Right lobe of liver (tissue), 6 donors: ENCODE results near the gene NR5A2. TPM values are rescaled to one million over a fixed set of nuclear protein-coding genes. Genes with fewer than 3 reads are reported as not detected.

Experiments
- ATAC-seq, 4 donors: fragments of 200-7000 bp; cut with Tn5 transposase; one replicate each; pipeline ENCODE4 v1.9.1; 2020; ENCODE audit warnings: mild to moderate bottlenecking in 4 of 4, moderate library complexity in 4 of 4
- DNase-seq, 3 donors: peaks; one replicate each; pipeline ENCODE4 v3.0.0-alpha.2; 2020
- H3K27ac ChIP-seq, 3 donors: fragments of 200-600 bp; one replicate each; pipeline ENCODE4 v1.8.0; 2022
- H3K27me3 ChIP-seq, 2 donors: fragments of 200-600 bp; one replicate each; pipeline ENCODE4 v1.8.0; 2022
- H3K36me3 ChIP-seq, 4 donors: fragments of 200-600 bp; sonication (generic) in 1 of 4; one replicate each; pipeline versions ENCODE4 v1.5.1 to v1.8.0; 2017 to 2022; ENCODE audit warnings: control low read depth in 1 of 4
- H3K4me1 ChIP-seq, 4 donors: fragments of 200-600 bp; sonication (generic) in 1 of 4; one replicate each; pipeline versions ENCODE4 v1.5.1 to v1.8.0; 2017 to 2022; ENCODE audit warnings: control low read depth in 1 of 4
- H3K4me3 ChIP-seq, 3 donors: fragments of 200-600 bp; one replicate each; pipeline ENCODE4 v1.8.0; 2022
- H3K9me3 ChIP-seq, 4 donors: fragments of 200-600 bp; sonication (generic) in 1 of 4; one replicate each; pipeline versions ENCODE4 v1.5.1 to v1.8.0; 2017 to 2022; ENCODE audit warnings: control low read depth in 1 of 4
- POLR2A ChIP-seq: fragments of 450-650 bp; IDR thresholded peaks from one replicate; pipeline ENCODE4 v1.6.1; 2017; ENCODE audit warnings: antibody characterized with exemption, mild to moderate bottlenecking
- WGBS: methylation state at CpG from one replicate; pipeline ENCODE4 v1.1.6; 2018; ENCODE audit warnings: low coverage, low lambda C conversion rate; ENCODE audit not compliant: insufficient coverage; ENCODE audit errors: missing lambda C conversion rate; 5-methylcytosine and 5-hydroxymethylcytosine counted together
- intact Hi-C, 2 donors: fragments of 100-400 bp; cut with DNase I; formaldehyde crosslinking; loops; one replicate each; pipeline versions ENCODE4 v1.11.2 to v1.14.1; 2022
- total RNA-seq, 6 experiments: library from RNA; depleted of rRNA in 2 of 6; stranded (reverse); fragments of >200 nt in 2 of 6; fragmentation: NEBNext Ultra II Directional in 3 of 6; extraction: Animal tissue kit (Norgen Biotek cat#: 25700) in 3 of 6; gene quantifications; one replicate each; pipeline versions ENCODE4 v1.1.0 to v1.2.4, GENCODE V29; 2016 to 2023
- TF ChIP-seq, protein P1 (sequence below), 4 donors: fragments of 200-600 bp in 3 of 4; fragments of 450-650 bp in 1 of 4; IDR thresholded peaks; one replicate each; pipeline versions ENCODE4 v1.5.1 to v1.8.0; 2016 to 2022; ENCODE audit warnings: antibody characterized with exemption in 4 of 4, mild to moderate bottlenecking in 2 of 4
- donor health status: DM: no; HTN: yes; CAD: no.
- donor health status: DM: no; HTN: no; CAD: no.
- donor health status: DM: no; HTN: no; CAD: no.
- donor health status: DM: no; HTN: yes; CAD: no.
- donor health status: DM: no; HTN: yes; CAD: no.

Gene NR5A2
- total RNA-seq, 6 experiments from 2014 or later, result 20.4 to 35.0 (median 28.5) TPM

DNA sequence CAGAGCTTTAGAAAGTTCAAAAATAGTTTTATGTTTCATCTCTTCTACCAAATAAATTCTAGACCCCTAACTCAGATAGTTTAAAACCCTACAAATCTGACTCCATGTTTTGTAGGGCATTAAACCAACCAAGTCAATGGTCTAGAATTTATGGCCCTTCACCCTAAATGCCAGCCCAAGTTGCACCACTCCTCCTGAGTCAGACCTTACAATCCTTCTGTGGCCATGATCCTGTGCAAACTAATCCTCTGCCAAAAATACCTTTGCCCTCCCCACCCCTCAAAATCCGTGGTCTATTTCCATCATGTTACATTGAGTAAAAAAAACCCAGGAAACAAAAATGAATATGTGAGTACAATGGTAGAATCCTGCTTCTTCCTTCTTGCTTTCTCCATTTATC lies 179.3 kb downstream of the NR5A2 start:
- 38% methylated on average over 1 of the region's 1 CpG for WGBS
- Histone ChIP-seq H3K4me1 (no peaks in the 10 kb centered on the region), H3K9me3 (no peaks in the 10 kb centered on the region), H3K27ac (no peak overlapping the region), H3K36me3 (no peaks in the 10 kb centered on the region), H3K4me3 (no peak overlapping the region), H3K27me3 (no peaks in the 10 kb centered on the region)
- DNase-seq (no peak), ATAC-seq (no peak)
- intact Hi-C loops, result no loop called here
- TF ChIP-seq POLR2A, result no peak
- TF ChIP-seq, protein P1, sequence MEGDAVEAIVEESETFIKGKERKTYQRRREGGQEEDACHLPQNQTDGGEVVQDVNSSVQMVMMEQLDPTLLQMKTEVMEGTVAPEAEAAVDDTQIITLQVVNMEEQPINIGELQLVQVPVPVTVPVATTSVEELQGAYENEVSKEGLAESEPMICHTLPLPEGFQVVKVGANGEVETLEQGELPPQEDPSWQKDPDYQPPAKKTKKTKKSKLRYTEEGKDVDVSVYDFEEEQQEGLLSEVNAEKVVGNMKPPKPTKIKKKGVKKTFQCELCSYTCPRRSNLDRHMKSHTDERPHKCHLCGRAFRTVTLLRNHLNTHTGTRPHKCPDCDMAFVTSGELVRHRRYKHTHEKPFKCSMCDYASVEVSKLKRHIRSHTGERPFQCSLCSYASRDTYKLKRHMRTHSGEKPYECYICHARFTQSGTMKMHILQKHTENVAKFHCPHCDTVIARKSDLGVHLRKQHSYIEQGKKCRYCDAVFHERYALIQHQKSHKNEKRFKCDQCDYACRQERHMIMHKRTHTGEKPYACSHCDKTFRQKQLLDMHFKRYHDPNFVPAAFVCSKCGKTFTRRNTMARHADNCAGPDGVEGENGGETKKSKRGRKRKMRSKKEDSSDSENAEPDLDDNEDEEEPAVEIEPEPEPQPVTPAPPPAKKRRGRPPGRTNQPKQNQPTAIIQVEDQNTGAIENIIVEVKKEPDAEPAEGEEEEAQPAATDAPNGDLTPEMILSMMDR (IDR thresholded peaks at IDR 0.05), result no peak

- no peak for TF ChIP-seq POLR2A
- TF ChIP-seq, protein P1 (IDR thresholded peaks at IDR 0.05), result no peak
- H3K9me3 ChIP-seq, result no peaks in the 10 kb centered on the region
- 79% methylated on average over 6 of the region's 6 CpGs for WGBS
- H3K4me1 ChIP-seq, result no peaks in the 10 kb centered on the region
- no peak overlapping the region for H3K4me3 ChIP-seq
- DNase-seq (no peak), ATAC-seq (no peak)
- no peaks in the 10 kb centered on the region for H3K27me3 ChIP-seq
- intact Hi-C loops, result no loop called here
- H3K36me3 ChIP-seq, result no peaks in the 10 kb centered on the region
- no peak overlapping the region for H3K27ac ChIP-seq
Measured at GRCh38 chr1:200207711-200208126, 180.2 kb downstream of the NR5A2 start.

DNA sequence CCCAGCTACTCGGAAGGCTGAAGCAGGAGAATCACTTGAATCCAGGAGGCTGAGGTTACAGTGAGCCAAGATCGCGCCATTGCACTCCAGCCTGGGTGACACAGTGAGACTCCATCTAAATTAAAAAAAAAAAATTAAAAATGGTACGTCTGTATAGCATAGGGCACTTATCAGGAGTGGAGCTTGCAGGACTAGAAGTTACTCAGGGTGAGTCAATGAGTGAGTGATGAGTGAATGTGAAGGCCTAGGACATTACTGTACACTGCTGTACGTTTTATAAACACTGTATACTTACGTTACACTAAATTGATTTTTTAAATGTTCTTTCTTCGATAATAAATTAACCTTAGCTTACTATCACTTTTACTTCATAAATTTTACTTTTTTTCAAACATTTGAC lies 183.6 kb downstream of the NR5A2 start:
- H3K9me3 ChIP-seq, result no peaks in the 10 kb centered on the region
- intact Hi-C loops, result no loop called here
- no peak overlapping the region for H3K4me3 ChIP-seq
- no peaks in the 10 kb centered on the region for H3K4me1 ChIP-seq
- no peaks in the 10 kb centered on the region for H3K36me3 ChIP-seq
- H3K27ac ChIP-seq, result no peak overlapping the region
- DNase-seq, result no peak
- WGBS, result 90% methylated on average over 7 of the region's 7 CpGs
- TF ChIP-seq POLR2A, result no peak
- TF ChIP-seq, protein P1 (IDR thresholded peaks at IDR 0.05), result no peak
- H3K27me3 ChIP-seq, result no peaks in the 10 kb centered on the region
- no peak for ATAC-seq

- 95% methylated on average over 12 of the region's 24 CpGs for WGBS
- no peak overlapping the region for H3K27ac ChIP-seq
- intact Hi-C loops, result no loop called here
- TF ChIP-seq, protein P1 (IDR thresholded peaks at IDR 0.05), result no peak
- no peak for TF ChIP-seq POLR2A
- H3K27me3 ChIP-seq, result no peaks in the 10 kb centered on the region
- no peaks in the 10 kb centered on the region for H3K36me3 ChIP-seq
- no peak overlapping the region for H3K4me3 ChIP-seq
- no peaks in the 10 kb centered on the region for H3K4me1 ChIP-seq
- DNase-seq, result no peak
- H3K9me3 ChIP-seq, result no peaks in the 10 kb centered on the region
- no peak for ATAC-seq
Measured at GRCh38 chr1:200213392-200213791, 185.9 kb downstream of the NR5A2 start.

DNA sequence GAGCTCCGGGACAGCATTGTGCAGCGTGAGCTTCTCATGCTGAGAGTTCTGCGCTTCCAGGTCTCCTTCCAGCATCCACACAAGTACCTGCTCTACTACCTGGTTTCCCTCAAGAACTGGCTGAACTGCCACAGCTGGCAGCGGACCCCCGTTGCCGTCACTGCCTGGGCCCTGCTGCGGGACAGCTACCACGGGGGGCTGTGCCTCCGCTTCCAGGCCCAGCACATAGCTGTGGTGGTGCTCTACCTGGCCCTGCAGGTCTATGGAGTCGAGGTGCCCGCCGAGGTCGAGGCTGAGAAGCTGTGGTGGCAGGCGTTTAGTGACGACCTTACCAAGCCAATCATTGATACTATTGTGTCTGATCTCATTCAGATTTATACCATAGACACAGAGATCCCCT lies 186.4 kb downstream of the NR5A2 start:
- H3K36me3 ChIP-seq, result no peaks in the 10 kb centered on the region
- ATAC-seq (no peak), DNase-seq (no peak)
- intact Hi-C loops, result no loop called here
- H3K9me3 ChIP-seq, result no peaks in the 10 kb centered on the region
- H3K4me1 ChIP-seq, result no peaks in the 10 kb centered on the region
- no peaks in the 10 kb centered on the region for H3K27me3 ChIP-seq
- WGBS, result no CpG with 5 or more reads among the region's 15 CpGs
- no peak for TF ChIP-seq POLR2A
- TF ChIP-seq, protein P1 (IDR thresholded peaks at IDR 0.05), result no peak
- no peak overlapping the region for H3K27ac ChIP-seq
- H3K4me3 ChIP-seq, result no peak overlapping the region
